GM19467 (cell line): ENCODE results near the gene PRKX.
"Not testable (repeated sequence)": the region's sequence is repeated elsewhere in the genome, so short reads cannot be mapped to it uniquely, and the experiment has no call there.

Source experiments
- ATAC-seq: cut with Tn5 transposase; IDR thresholded peaks from one replicate; pipeline ENCODE4 v1.9.1; 2021; ENCODE audit warnings: mild to moderate bottlenecking, moderate library complexity; ENCODE audit not compliant: unreplicated experiment

PRKX gene

DNA sequence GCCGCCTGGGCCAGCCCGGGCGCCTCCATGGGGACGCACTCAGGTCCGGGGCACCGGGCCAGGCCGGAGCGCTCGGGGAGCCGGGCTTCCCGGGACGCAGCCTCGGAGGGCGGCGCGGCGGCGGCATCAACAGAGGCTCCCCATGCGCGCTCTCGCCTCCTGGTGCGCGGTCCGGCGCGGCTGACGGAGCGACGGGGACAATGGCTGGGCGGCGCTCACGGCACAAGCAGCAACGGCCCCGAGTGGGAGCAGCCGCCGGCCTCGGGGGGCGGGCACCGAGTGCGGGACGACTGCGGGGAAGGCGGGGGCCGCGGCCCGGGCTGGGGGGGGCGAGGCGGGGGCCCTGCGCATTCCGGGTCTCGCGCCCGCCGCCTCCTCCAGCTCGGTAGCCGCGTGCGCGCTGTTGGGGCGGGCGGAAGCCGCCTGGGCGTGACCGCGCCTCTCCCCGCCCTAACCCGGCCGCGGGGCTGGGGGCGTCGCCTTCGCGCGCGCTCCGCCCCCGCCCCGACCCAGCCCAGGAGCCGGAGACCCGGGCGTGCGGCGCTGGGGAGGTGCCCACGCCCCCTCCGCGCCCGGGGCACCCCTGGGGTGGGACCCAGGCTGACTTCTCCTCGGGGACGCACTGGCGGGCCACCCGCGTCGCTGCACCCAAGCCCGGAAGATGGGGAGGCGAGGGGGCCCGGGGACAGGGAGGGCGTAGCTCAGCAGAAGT lies at the start of gene PRKX:
TSS of gene PRKX (minus strand) at position 425 of the 712 bp plus-strand sequence. CDS start at position 29, 396 bp downstream.
- peak; percentile 78 for ATAC-seq

DNA sequence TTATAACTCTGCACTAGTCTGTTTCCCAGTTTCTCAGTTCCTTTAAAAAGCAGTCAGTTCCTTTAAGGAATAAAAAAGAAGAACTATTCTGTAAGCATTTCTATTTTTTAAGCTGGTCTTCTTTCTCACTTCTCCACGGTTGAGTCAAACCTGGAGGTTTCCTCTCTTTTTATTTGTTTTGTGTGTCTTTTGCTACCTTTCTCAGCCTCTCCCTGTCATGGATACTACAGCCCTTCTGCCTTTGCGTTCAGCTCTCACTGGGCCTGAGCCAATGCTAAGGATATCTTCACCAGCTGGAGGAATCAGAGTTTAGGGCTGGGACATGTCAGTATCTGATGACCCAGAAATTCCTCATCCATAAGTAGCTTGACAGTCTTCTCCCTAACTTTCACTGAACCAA lies 49.7 kb upstream of the PRKX start:
- no peak for ATAC-seq

DNA sequence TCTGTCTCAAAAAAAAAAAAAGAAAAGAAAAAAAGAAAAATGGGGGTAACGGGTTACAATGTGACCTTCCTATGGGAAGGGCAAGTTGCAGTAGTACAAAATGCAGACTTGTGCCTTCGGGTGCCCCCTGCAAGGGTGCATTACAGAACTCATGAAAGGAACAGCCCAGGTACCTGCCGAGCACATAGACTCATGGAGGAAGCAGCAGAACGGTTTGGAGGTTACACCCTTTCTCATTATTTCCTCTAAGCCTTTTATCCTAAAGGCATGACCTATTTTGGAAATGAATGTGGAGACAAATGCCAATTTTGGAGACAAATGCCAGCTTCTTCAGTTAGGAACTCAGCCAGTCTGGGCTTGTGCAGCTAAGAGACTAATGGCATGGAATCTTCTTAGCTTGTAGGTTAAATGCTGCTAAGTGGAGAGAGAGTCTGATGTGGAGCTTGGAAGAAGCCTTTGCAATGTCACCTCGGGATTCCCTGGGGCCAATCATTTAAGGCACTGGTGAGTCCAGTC lies 44.1 kb upstream of the PRKX start:
- no peak for ATAC-seq

DNA sequence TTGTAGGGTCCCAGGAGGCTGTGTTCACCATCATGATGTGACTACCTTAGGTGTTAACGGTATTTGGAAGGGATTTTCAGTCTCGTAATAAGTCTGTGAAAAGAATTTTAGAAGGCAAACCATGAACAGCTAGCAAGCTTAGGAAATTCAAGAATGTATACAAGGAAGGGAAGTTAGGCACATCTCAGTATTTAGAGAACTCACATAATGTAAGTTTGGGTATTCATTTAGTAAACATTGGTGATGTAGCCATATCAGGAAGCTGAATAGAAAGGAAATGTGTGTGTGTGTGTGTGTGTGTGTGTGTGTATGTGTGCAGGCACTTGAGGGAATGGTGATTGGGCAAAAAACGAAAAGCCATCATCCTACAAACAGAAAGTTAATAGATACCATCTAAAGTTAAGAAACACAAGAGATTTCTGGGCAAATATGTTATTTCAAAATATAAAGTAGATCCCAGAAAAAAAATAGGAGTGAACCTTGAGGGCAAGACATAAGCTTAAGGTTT lies 34.7 kb upstream of the PRKX start:
- ATAC-seq: no peak

DNA sequence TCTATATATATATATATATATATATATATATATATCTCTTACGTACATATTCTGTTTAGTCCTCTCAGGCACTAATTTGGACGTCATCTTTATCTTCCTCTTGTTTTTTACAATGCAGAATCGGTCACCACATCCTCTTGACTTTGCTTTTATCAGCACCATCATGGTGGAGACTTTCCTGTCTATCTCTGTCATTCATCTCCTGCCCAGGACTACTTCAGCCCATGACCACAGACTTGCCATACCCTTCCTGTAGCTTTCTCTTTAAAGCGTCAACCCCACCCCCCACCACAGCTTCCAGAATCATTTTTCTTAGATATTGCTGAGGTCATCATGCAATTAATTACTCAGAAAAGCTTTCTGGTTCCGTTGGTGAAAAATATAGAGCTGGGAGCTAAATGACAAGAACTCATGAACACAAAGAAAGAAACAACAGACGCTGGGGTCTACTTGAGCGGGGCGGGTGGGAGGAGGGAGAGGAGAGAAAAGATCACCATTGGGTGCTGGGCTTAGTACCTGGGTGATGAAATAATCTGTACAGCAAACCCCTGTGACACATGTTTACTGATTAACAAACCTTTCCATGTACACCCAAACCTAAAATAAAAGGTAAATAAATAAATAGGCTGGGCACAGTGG lies 30.5 kb upstream of the PRKX start:
- no peak for ATAC-seq

DNA sequence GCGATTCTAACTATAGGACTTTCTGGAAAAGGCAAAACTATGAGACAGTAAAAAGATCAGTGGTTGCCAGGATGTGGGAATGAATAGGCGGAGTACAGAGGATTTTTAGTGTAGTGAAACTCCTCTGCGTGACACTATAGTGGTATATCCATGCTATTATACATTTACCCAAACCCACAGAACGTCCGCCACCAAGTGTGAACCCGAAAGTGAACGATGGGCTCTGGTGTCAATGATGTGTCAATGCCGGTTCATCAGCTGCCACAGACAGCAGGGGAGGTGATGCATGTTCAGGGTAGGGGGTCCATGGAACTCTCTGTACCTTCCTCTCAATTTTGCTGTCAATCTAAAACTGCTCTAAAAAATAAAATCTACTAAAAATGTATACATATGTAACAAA lies 27.5 kb upstream of the PRKX start:
- not testable (repeated sequence) for ATAC-seq

DNA sequence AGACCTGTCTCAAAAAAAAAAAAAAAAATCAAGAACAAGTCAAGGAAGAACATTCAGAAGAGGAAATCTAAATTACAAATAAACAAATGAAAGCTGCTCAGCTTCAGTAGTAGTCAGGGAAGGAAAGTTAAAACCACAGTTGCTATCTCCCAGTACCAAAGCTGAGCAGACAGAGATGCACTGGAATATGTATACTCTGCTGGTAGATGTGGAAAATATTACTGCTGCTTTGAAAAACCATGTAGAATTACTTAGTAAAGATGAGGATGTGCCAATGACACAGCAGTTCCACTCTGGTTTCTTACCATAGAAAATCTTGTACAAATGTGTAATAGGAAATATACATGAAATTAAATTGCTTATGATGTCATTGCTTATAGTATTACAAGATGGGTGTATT lies 25.1 kb upstream of the PRKX start:
- no peak for ATAC-seq

DNA sequence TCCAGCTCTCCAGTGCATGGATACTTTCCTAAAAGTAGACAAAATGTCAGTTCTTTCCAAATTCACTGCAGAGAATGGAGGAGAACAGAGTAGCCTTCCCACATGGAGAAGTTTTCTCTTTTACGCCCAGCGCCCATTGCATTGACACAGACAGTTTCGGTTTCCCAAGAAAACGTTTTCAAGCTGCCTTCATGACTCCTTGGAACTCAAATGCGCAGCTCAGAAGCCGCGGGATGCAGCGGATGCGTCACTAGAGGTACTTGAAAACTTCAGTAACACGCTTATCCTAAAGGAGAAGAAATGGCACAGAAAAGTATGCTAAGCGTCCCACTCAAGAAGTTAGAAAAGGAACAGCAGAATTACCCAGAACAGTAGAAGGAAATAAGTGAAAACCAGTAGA lies 23.1 kb upstream of the PRKX start:
- ATAC-seq: not testable (repeated sequence)

DNA sequence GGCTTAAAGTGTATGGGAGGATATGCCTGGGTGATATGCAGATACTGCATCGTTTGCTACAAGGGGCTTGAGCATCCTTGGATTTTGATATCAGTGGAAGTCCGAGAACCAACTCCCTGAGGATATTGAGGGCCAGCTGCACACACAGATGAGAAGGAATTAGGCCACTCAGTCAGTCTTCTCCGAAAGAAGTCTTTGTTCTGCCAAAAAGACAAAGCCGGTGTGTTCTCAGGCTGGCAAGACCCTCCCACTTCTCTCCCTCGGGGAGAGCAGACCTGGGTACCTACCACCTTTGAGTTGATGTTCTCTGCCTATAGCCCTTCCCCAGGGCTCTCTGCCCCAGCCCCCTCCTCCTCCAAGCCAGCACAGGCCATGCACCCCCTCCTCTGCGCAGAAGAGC lies 22.4 kb upstream of the PRKX start:
- not testable (repeated sequence) for ATAC-seq

DNA sequence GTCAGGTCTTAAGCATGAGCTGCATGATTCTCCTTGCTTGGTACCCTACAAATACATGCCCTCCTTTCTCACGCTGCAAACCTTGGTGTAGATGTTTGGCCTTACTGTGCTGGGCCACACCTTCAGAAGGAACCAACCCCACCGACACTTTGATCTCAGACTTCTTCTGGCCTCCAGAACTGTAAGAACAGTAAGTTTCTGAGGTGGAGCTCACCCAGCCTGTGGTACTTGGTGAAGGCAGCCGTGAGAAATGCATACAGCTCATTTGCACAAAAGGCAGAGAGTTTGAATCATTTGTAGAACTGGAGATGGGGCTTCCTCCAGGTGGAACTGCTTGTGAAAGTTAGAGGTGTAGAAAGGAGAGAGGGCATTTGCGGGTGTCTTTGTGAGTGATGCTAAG lies 21.0 kb upstream of the PRKX start:
- ATAC-seq: not testable (repeated sequence)

DNA sequence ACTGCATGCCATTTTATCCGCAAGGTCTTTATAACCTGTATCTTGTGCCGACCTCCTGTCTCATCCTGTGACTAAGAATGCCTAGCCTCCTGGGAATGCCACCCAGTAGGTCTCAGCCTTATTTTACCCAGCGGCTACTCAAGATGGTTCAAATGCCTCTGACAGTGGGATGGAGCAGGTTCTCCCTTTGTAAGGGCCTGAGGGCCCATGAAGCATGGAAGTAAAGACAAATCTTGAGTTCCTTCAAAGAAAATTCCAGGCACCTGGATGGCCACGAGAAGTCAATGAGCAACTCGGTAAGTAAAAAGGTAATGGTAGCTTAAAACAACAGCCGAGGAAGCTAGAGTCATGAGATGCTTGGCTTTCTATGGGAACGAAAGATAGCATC lies 19.6 kb upstream of the PRKX start:
- no peak for ATAC-seq

DNA sequence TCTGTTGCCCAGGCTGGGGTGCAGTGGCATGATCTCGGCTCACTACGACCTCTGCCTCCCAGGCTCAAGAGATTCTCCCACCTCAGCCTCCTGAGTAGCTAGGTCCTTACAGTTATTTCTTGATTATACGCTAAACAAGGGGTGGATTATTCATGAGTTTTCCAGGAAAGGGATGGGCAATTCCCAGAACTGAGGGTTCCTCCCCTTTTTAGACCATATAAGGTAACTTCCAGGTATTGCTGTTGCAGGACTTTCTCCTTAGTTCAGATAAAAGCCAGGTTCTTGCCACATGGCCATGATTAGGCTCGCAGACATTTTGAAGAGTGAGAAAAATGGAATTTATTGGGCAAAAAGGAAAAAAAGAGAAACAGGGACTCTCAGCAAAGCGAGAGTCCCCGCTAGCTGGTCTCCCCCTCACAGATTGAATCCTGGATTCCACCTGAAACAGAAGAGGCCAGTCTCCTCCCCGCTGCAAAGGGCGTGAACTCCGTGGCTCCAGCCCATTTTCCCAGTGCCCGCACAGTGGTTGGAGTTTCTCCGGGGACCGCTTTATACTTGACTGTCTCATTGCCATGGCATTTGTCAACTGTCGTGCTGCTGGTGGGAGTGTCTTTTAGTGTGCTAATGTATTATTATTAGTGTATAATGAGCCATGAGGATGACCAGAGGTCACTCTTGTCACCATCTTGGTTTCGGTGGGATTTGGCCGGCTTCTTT lies 19.0 kb upstream of the PRKX start:
- not testable (repeated sequence) for ATAC-seq

DNA sequence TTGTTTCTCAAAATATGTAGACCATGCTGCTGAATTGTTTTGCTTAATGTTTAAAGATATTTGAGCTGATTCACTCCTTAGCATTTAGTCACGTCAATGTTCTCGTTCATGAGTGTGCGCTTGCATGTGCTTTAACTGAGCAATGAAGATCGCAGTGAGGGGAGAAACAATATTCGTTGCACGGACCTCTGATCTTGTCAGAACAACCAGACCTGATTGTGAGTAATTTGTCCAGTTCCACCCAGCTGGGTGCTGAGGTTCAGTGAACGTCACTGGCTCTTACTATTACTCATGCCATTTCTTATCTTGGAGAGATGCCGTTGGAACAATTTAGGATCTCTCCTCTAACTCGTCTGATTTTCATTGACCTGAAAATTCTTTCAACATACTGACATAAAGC lies 15.0 kb upstream of the PRKX start:
- no peak for ATAC-seq

DNA sequence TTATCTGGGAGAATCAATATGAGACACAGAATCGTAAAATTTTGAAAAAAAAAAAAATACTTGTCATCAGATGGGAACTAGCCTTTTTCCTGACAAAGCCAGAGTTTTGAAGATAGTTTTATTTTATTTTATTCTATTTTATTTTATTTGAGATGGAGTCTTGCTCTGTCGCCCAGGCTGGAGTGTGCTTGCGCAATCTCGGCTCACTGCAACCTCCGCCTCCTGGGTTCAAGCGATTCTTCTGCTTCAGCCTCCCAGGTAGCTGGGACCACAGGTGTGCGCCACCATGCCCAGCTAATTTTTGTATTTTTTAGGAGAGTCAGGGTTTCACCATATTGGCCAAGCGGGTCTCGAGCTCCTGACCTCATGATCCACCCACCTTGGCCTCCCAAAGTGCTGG lies 10.0 kb upstream of the PRKX start:
- ATAC-seq: not testable (repeated sequence)

DNA sequence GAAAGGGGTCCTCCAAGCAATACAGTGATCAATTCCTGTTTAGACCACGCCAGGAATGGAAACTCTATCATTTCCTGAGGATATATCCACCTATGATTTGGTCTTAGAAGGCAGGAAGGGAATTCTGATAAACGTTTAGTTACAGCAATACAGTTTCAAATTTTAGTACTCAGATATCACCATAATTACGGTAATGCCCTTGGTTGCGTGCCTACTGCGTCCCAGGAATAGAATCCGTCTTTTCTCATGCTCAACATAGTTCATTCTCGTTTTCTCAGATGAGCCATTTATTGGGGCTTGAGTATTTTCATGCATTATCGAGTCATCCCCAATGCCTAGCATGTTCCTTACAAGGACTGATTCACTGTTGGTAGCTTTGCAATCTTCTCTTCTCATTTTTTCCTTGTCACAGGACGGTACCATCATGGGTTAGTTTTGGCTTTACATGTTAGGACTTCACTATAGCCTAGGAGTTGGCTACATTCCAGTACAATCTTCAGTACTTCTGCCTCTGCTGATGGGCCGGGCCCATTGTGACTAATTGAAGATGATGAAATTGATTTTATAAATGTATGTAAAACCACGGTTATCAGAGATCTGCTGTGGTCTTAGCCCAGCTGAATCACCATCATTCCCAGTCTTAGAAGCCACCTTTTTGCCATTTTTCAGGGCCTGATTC lies 4.4 kb upstream of the PRKX start:
- no peak for ATAC-seq

DNA sequence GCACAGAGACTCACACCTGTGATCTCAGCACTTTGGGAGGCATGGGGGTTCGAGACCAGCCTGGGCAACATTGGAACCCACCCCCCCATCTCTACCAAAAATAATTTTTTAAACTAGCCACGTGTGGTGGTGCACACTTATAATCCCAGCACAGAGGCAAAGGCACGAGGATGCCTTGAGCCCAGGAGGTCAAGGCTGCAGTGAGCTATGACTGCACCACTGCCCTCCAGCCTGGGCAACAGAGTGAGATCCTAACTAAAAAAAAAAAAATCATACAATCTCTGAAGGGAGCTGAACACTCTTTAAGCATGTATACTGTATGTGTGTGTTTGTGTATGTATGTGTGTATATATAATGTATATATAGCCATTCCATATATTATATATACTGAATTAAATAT lies 2.5 kb upstream of the PRKX start:
- no peak for ATAC-seq

DNA sequence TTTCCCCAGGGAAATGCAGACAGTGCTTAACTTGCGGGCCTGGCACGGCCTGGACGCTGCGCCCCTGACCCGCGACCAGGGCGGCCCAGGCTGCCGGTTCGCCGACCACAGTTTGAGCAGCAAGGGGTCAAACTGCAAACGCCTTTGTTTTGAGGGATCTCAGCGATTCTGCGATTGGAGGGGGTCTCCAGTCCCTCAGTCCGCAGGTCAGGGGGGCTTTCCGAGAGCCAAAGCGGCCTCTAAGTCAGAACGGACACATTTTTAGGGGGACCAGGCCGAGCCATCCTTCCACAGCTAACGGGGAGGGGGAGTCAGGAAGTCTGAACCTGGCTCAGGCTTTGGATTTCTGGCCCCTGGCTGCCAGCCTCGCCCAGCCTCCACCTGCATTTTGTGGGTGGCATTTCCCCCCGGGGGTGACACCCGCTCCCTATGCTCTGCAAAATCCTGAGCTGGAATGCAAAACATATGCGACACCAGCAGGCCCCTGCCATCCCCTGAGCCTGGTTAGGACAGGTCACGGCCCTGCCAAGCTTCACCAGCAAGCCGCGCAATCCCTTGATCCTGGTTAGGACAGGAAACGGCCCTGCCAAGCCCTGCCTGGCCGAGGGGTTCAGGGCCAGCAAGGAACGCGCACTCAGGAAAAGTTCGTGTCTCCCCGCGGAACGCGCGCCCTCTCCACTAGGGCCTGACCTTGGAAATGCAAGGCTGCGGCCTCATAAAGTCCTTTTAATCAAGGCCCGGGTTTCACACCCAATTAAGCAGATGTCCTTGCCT lies 1.4 kb upstream of the PRKX start:
- not testable (repeated sequence) for ATAC-seq

DNA sequence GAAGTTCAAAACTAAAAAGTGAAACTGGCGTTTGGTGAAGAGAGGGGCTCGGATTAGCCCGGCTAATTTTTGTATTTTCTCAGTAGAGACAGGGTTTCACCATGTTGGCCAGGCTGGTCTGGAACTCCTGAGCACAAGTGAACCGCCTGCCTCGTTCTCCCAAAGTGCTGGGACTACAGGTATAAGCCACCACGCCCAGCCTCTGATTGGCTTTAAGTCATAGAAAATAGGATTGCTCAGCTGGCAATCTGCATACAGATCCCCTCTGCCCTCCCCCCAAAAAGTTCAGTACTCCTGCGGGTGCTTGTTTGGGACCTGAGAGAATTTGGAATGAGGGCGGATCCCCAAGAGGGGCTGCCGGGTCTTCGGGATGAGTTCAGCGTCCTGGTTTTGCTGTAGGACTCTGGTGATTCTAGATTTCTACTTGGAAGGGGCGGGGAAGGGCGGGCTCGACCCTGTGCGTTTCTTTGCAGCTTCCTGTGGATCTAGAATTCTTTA lies 537 bp upstream of the PRKX start:
- ATAC-seq: no peak

DNA sequence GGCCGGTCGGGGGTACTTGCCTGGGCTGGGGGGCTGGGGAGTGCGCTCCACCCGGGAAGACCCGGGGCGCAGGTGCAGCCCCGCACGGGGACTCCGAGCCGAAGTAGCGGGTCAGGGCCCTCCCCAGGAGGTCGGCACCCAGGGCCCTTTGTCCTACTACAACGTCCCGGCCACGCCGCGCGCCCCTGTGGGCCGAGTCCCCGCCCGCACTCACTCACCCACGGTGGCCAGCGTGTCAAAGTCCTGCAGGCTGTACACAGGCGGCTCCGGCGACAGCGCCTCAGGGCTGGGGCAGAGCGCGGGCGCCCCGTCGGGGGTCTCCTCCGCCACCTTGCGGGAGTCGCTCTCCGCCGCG lies 602 bp downstream of the PRKX start:
- ATAC-seq: peak; percentile 26
